AG04449 (cell line): ENCODE results near the gene KCNC2.

ENCODE experiments used
- CTCF ChIA-PET: fragments of 350-600 bp; formaldehyde crosslinking; extraction: SDS; loops from one replicate; lab custom pipeline; 2021; ENCODE audit warnings: antibody characterized with exemption; lab: Yijun Ruan, JAX
- POLR2A ChIA-PET: fragments of 400-600, 350-600 bp; formaldehyde crosslinking; extraction: SDS; loops from one replicate; lab custom pipeline; 2020; ENCODE audit warnings: antibody characterized with exemption, inconsistent platforms; lab: Yijun Ruan, JAX
- DNase-seq: peaks from one replicate; pipeline ENCODE4 v3.0.0-alpha.2; 2010; ENCODE audit warnings: low read depth, low spot score
- H3K4me3 ChIP-seq: 2 replicates; pipeline ENCODE4 v1.5.1; 2011; ENCODE audit warnings: low read depth, mild to moderate bottlenecking, control low read depth, low read length
- CTCF ChIP-seq: IDR thresholded peaks from one replicate; pipeline ENCODE4 v1.5.1; 2011; ENCODE audit warnings: mild to moderate bottlenecking, moderate library complexity, low read length, control low read depth, inconsistent platforms; ENCODE audit not compliant: insufficient read depth; ENCODE audit errors: missing control alignments

KCNC2 gene

GRCh38 chr12:75129275-75129674 is 80.4 kb downstream of the KCNC2 start:
- no peak for DNase-seq
- ChIA-PET CTCF (no interaction called here), POLR2A (no interaction called here)
- no peak for TF ChIP-seq CTCF
- H3K4me3 ChIP-seq: no peak overlapping the region

DNA sequence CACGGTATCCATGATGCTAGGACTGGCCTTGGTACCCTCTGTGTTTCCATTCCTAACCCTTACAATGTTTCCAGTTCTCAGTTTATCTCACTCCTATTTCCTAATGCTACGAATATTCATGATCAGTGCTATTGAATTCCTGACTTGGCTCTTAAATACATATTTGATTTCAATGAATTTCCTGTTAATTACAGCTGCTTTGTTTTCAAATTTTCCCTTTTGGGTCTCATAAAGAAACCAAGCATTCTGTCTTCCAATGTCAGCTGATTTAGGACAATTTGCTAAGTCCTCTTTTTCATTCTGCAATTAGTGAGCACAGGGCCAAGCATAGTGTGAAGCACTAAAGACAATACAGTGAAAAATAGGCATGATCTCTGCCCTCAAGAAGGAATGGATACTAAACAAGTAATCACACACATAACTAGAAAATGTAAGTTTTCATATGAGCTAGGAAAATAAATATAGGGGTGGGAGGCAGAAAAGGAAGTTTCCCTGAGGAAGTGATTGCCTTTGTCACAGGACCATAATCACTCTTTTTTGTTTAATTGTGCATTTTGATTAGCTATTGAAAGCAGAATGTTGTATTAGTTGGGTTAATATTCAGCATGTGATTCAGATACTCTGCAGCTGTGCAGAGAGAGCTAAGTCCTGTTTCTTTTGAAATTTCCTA is 88.5 kb downstream of the KCNC2 start:
- POLR2A ChIA-PET: no interaction called here
- H3K4me3 ChIP-seq: no peak overlapping the region
- DNase-seq: no peak
- CTCF ChIA-PET: no interaction called here
- no peak for TF ChIP-seq CTCF

DNA sequence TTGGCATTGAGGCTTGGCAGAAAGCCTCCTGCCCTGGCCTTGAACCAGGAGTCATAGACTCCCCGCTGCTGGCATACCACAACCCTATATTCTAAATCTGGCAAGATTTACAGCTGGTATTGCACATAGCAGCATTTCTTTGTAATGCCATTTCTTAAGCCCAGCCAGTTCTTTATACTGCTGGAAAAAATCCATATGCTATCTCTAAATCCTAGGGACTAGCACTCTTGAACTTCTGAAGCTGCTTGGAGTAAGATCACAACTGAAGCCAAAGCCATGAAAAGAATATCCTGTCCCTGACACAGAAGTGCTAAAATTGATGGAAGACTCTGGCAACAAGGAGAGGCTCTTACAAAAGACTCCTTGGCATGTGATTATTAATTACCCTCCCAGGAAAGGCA is 89.3 kb downstream of the KCNC2 start:
- ChIA-PET POLR2A (no interaction called here), CTCF (no interaction called here)
- no peak overlapping the region for H3K4me3 ChIP-seq
- no peak for DNase-seq
- no peak for TF ChIP-seq CTCF

DNA sequence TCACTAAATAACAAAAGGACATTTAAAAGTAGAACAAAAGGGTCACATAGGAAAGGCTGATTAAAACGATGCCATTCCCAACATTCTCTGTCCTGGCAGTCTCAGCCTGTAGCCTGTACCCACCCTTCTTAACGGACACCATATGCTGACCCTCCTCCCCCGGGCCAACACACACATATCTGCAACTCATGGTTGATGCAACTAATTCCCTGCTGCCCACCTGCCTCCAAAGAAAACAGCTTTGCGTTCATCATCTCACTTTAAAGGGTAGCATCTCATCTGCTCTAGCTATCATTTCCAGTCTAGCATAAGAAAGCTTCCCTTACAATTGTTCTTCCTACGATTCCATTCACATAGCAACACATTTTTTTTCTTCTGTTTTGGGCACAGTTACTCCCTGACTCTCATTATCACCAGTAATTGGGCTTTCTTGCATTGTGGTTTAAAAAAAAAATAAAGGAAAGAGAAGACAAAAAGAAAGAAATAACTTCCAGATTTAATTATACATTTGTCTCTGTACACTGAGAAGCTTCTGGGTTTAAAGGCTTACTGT is 92.9 kb downstream of the KCNC2 start:
- DNase-seq: no peak
- TF ChIP-seq CTCF: no peak
- no peak overlapping the region for H3K4me3 ChIP-seq
- CTCF ChIA-PET: interaction anchor here (0.8 kb wide), 1 partner anchor 29 kb away, joined by 3 read pairs; no protein-coding TSS in a partner anchor
- POLR2A ChIA-PET: no interaction called here

- no peak overlapping the region for H3K4me3 ChIP-seq
- no peak for DNase-seq
- ChIA-PET POLR2A (no interaction called here), CTCF (interaction anchor here (0.8 kb wide), 1 partner anchor 28 kb away, joined by 3 read pairs; no protein-coding TSS in a partner anchor)
- TF ChIP-seq CTCF: no peak
These were observed 93.9 kb downstream of the KCNC2 start for GRCh38 chr12:75115748-75116147.

GRCh38 chr12:75103822-75104221 is 105.8 kb downstream of the KCNC2 start:
- H3K4me3 ChIP-seq: no peak overlapping the region
- TF ChIP-seq CTCF: no peak
- ChIA-PET POLR2A (no interaction called here), CTCF (no interaction called here)
- DNase-seq: no peak
